Neural cell (in vitro differentiated cells): ENCODE results near the gene PLXNC1. TPM values are rescaled to one million over a fixed set of nuclear protein-coding genes. Genes with fewer than 3 reads are reported as not detected.

Experiments
- H2AFZ ChIP-seq: fragments of 200-600, 300-800 bp; sonication (generic), shearing (Covaris generic); 2 replicates; pipeline ENCODE4 v1.6.0; 2014; ENCODE audit warnings: low read depth, mild to moderate bottlenecking, antibody characterized with exemption, low read length, moderate library complexity
- H3F3A ChIP-seq: fragments of 200-600 bp; shearing (Covaris generic); 2 replicates; pipeline ENCODE4 v1.6.1; 2016; ENCODE audit warnings: mild to moderate bottlenecking, moderate library complexity, mixed read lengths, antibody characterized with exemption, low read length; ENCODE audit not compliant: insufficient read depth, poor library complexity, severe bottlenecking
- H3K27ac ChIP-seq: fragments of 200-600, 300-800 bp; sonication (generic), shearing (Covaris generic); 2 replicates; pipeline ENCODE4 v1.5.1; 2014; ENCODE audit warnings: mild to moderate bottlenecking, low read length, moderate library complexity
- H3K27me3 ChIP-seq: fragments of 300-800, 200-600 bp; sonication (generic), shearing (Covaris generic); 2 replicates; pipeline ENCODE4 v1.6.0; 2014; ENCODE audit warnings: mild to moderate bottlenecking, low read depth, low read length, moderate library complexity; ENCODE audit not compliant: insufficient read depth
- H3K36me3 ChIP-seq: fragments of 300-800, 200-600 bp; sonication (generic), shearing (Covaris generic); 2 replicates; pipeline ENCODE4 v1.5.1; 2014; ENCODE audit warnings: mild to moderate bottlenecking, antibody characterized with exemption, low read length, moderate library complexity; ENCODE audit not compliant: insufficient read depth
- H3K4me2 ChIP-seq: fragments of 300-800, 200-600 bp; sonication (generic), shearing (Covaris generic); 2 replicates; pipeline ENCODE4 v1.6.0; 2014; ENCODE audit warnings: mild to moderate bottlenecking, low read length
- H3K4me3 ChIP-seq: fragments of 300-800, 200-600 bp; sonication (generic), shearing (Covaris generic); 2 replicates; pipeline ENCODE4 v1.5.1; 2014; ENCODE audit warnings: mild to moderate bottlenecking, low read length, moderate library complexity
- H3K79me2 ChIP-seq: fragments of 200-600 bp; shearing (Covaris generic); replicated peaks from 2 replicates; pipeline ENCODE4 v1.6.0; 2014; ENCODE audit warnings: mild to moderate bottlenecking, low read length, moderate library complexity; ENCODE audit not compliant: insufficient read depth
- H3K9ac ChIP-seq: fragments of 300-800, 200-600 bp; sonication (generic), shearing (Covaris generic); 2 replicates; pipeline ENCODE4 v1.6.1; 2016; ENCODE audit warnings: mild to moderate bottlenecking, low read length, mixed read lengths
- H3K9me2 ChIP-seq: fragments of 200-600 bp; shearing (Covaris generic); 2 replicates; pipeline ENCODE4 v1.6.1; 2016; ENCODE audit warnings: mild to moderate bottlenecking, low read length, mixed read lengths; ENCODE audit not compliant: insufficient read depth
- H3K9me3 ChIP-seq: fragments of 200-600, 300-800 bp; sonication (generic), shearing (Covaris generic); 2 replicates; pipeline ENCODE4 v1.6.1; 2016; ENCODE audit warnings: mild to moderate bottlenecking, mixed run types, low read length, moderate library complexity, mixed read lengths
- H4K20me1 ChIP-seq: fragments of 200-600 bp; shearing (Covaris generic); 2 replicates; pipeline ENCODE4 v1.6.1; 2016; ENCODE audit warnings: mild to moderate bottlenecking, mixed run types; ENCODE audit not compliant: insufficient read depth
- EP300 ChIP-seq: fragments of 450-650 bp; conservative IDR thresholded peaks from 2 replicates; pipeline ENCODE4 v1.6.1; 2014; ENCODE audit warnings: antibody characterized with exemption, mild to moderate bottlenecking, moderate library complexity; ENCODE audit not compliant: poor library complexity, severe bottlenecking
- EZH2 ChIP-seq: fragments of 200-600, 300-800 bp; shearing (Covaris generic), sonication (generic); IDR thresholded peaks from 2 replicates; pipeline ENCODE4 v1.6.1; 2014; ENCODE audit warnings: antibody characterized with exemption, low read length, borderline replicate concordance, mild to moderate bottlenecking; ENCODE audit not compliant: insufficient read depth, poor library complexity, severe bottlenecking
- MXI1 ChIP-seq: fragments of 450-650 bp; conservative IDR thresholded peaks from 2 replicates; pipeline ENCODE4 v1.6.1; 2014; ENCODE audit warnings: antibody characterized with exemption, mild to moderate bottlenecking; ENCODE audit not compliant: poor library complexity, severe bottlenecking
- POLR2AphosphoS5 ChIP-seq: IDR thresholded peaks from 2 replicates; pipeline ENCODE4 v1.6.1; 2012
- RAD21 ChIP-seq: fragments of 450-650 bp; conservative IDR thresholded peaks from 2 replicates; pipeline ENCODE4 v1.6.1; 2014; ENCODE audit warnings: antibody characterized with exemption, mild to moderate bottlenecking, moderate library complexity
- SMC3 ChIP-seq: fragments of 450-650 bp; conservative IDR thresholded peaks from 2 replicates; pipeline ENCODE4 v1.6.1; 2014; ENCODE audit warnings: antibody characterized with exemption, mild to moderate bottlenecking, moderate library complexity; ENCODE audit not compliant: poor library complexity
- TAF1 ChIP-seq: IDR thresholded peaks from 2 replicates; pipeline ENCODE4 v1.6.1; 2012; ENCODE audit warnings: low read depth
- polyA plus RNA-seq: library from polyadenylated mRNA; depleted of rRNA; stranded (reverse); fragments of >200 nt; gene quantifications from 2 replicates; pipeline ENCODE4 v1.2.3, GENCODE V29; 2014
- TF ChIP-seq, protein P1 (sequence below): fragments of 450-650 bp; IDR thresholded peaks from 2 replicates; pipeline ENCODE4 v1.5.1; 2014; ENCODE audit warnings: antibody characterized with exemption, mild to moderate bottlenecking, moderate library complexity; ENCODE audit not compliant: poor library complexity, severe bottlenecking
- TF ChIP-seq, protein P2 (sequence below): IDR thresholded peaks from 2 replicates; pipeline ENCODE4 v1.6.1; 2012; ENCODE audit warnings: borderline replicate concordance

The PLXNC1 gene
- polyA plus RNA-seq, 1 donor from 2014 or later: 76.3 TPM

DNA sequence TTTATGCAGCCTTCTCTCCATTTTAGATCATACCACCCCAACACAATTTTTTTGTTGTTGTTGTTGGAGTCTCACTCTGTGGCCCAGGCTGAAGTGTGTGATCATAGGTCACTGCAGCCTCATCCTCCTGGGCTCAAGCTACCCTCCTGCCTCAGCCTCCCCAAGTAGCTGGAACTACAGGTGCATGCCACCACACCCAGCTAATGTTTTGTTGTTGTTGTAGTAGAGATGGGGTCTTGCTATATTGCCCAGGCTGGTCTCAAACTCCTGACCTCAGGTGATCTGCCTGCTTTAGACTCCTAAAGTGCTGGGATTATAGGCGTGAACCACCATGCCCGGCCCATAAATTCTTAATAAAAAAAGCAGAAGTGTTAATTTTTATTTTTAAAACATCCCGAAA is 111.6 kb downstream of the PLXNC1 start:
- Histone ChIP-seq H3K9me3 (no peaks in the 10 kb centered on the region), H3K27me3 (no peaks in the 10 kb centered on the region), H3K36me3 (peaks cover 21% of the 10 kb centered on the region), H3K9ac (no peak overlapping the region), H2AFZ (no peak overlapping the region), H4K20me1 (no peaks in the 10 kb centered on the region), H3F3A (no peaks in the 10 kb centered on the region), H3K79me2 (no peaks in the 10 kb centered on the region), H3K4me2 (no peak overlapping the region), H3K9me2 (no peaks in the 10 kb centered on the region), H3K4me3 (no peak overlapping the region), H3K27ac (no peak overlapping the region)
- TF ChIP-seq TAF1: no peak
- TF ChIP-seq, protein P1, sequence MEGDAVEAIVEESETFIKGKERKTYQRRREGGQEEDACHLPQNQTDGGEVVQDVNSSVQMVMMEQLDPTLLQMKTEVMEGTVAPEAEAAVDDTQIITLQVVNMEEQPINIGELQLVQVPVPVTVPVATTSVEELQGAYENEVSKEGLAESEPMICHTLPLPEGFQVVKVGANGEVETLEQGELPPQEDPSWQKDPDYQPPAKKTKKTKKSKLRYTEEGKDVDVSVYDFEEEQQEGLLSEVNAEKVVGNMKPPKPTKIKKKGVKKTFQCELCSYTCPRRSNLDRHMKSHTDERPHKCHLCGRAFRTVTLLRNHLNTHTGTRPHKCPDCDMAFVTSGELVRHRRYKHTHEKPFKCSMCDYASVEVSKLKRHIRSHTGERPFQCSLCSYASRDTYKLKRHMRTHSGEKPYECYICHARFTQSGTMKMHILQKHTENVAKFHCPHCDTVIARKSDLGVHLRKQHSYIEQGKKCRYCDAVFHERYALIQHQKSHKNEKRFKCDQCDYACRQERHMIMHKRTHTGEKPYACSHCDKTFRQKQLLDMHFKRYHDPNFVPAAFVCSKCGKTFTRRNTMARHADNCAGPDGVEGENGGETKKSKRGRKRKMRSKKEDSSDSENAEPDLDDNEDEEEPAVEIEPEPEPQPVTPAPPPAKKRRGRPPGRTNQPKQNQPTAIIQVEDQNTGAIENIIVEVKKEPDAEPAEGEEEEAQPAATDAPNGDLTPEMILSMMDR: no peak
- no peak for TF ChIP-seq RAD21

- Histone ChIP-seq H3K27me3 (no peaks in the 10 kb centered on the region), H2AFZ (no peak overlapping the region), H4K20me1 (no peaks in the 10 kb centered on the region), H3K36me3 (peaks cover 21% of the 10 kb centered on the region), H3K4me3 (no peak overlapping the region), H3K27ac (no peak overlapping the region), H3K9ac (no peak overlapping the region), H3K4me2 (no peak overlapping the region), H3K9me3 (no peaks in the 10 kb centered on the region), H3F3A (no peaks in the 10 kb centered on the region), H3K79me2 (no peaks in the 10 kb centered on the region), H3K9me2 (no peaks in the 10 kb centered on the region)
- TF ChIP-seq TAF1: no peak
- no peak for TF ChIP-seq EZH2
- no peak for TF ChIP-seq EP300
- TF ChIP-seq, protein P2, sequence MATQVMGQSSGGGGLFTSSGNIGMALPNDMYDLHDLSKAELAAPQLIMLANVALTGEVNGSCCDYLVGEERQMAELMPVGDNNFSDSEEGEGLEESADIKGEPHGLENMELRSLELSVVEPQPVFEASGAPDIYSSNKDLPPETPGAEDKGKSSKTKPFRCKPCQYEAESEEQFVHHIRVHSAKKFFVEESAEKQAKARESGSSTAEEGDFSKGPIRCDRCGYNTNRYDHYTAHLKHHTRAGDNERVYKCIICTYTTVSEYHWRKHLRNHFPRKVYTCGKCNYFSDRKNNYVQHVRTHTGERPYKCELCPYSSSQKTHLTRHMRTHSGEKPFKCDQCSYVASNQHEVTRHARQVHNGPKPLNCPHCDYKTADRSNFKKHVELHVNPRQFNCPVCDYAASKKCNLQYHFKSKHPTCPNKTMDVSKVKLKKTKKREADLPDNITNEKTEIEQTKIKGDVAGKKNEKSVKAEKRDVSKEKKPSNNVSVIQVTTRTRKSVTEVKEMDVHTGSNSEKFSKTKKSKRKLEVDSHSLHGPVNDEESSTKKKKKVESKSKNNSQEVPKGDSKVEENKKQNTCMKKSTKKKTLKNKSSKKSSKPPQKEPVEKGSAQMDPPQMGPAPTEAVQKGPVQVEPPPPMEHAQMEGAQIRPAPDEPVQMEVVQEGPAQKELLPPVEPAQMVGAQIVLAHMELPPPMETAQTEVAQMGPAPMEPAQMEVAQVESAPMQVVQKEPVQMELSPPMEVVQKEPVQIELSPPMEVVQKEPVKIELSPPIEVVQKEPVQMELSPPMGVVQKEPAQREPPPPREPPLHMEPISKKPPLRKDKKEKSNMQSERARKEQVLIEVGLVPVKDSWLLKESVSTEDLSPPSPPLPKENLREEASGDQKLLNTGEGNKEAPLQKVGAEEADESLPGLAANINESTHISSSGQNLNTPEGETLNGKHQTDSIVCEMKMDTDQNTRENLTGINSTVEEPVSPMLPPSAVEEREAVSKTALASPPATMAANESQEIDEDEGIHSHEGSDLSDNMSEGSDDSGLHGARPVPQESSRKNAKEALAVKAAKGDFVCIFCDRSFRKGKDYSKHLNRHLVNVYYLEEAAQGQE: no peak
- TF ChIP-seq MXI1: no peak
- TF ChIP-seq POLR2AphosphoS5: no peak
Measured at GRCh38 chr12:94260717-94261116, 112.3 kb downstream of the PLXNC1 start.

GRCh38 chr12:94261119-94261518 is 112.7 kb downstream of the PLXNC1 start:
- Histone ChIP-seq H3K4me3 (no peak overlapping the region), H3K27ac (no peak overlapping the region), H3K36me3 (peaks cover 21% of the 10 kb centered on the region), H3K4me2 (no peak overlapping the region), H3K27me3 (no peaks in the 10 kb centered on the region), H4K20me1 (no peaks in the 10 kb centered on the region), H2AFZ (no peak overlapping the region), H3K9me2 (no peaks in the 10 kb centered on the region), H3K9ac (no peak overlapping the region), H3K79me2 (no peaks in the 10 kb centered on the region), H3K9me3 (no peaks in the 10 kb centered on the region), H3F3A (no peaks in the 10 kb centered on the region)
- no peak for TF ChIP-seq RAD21
- no peak for TF ChIP-seq TAF1
- TF ChIP-seq, protein P2: no peak
- TF ChIP-seq EP300: no peak
- TF ChIP-seq, protein P1: no peak
- no peak for TF ChIP-seq MXI1
- no peak for TF ChIP-seq POLR2AphosphoS5
- no peak for TF ChIP-seq SMC3
- TF ChIP-seq EZH2: no peak
